ENCODE data around the gene GSTP1. TPM values are rescaled to one million over a fixed set of nuclear protein-coding genes. Genes with fewer than 3 reads are reported as not detected.
"Not testable (repeated sequence)": the region's sequence is repeated elsewhere in the genome, so short reads cannot be mapped to it uniquely, and the experiment has no call there.

GSTP1 gene
- total RNA-seq, 4 donors from 2014 or later = 410 to 885 (median 651) TPM

GRCh38 chr11:67543585-67543984 lies 40.0 kb upstream of the GSTP1 start:
- no peaks in the 10 kb centered on the region for H3K27me3 ChIP-seq
- no peaks in the 10 kb centered on the region for H3K4me1 ChIP-seq
- H3K36me3 ChIP-seq = no peaks in the 10 kb centered on the region
- no peak for TF ChIP-seq POLR2A (IDR thresholded peaks at IDR 0.05)
- TF ChIP-seq CTCF (IDR thresholded peaks at IDR 0.05) = no peak
- intact Hi-C loops (cut with DNase I; ENCODE audit: low total_unique reads) = no loop called here
- H3K9me3 ChIP-seq = no peaks in the 10 kb centered on the region
- H3K27ac ChIP-seq = no peak overlapping the region
- no peak for DNase-seq
- H3K4me3 ChIP-seq = no peak overlapping the region

DNA sequence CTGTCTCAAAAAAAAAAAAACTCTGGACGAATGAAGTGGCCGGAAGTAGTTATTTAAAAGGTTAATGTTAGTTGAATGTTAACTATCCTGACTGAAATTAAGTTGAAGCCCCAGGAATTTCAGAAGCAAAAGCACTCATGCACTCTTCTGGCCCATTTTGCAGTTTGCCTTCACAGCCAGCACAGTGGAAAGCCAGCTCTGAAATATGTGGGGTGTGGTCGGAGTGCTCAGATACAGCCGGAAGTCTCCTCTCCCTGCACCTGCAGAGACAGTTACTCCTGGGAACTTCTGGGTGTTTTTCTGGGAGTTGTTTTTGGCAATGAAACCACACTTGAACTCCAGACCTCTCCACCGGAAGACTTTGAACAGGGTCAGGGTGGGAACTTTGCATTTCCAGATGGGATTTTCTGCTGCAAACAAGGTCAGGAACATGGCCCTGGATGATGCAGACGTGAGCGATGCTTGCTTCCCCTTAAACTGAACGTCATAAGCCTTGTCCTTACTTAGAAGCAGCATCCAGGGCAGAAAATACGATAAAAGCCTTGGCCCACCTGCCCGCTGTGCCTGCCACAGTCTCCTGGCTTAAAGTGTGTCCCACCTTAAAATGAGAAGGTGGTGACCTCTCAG lies 38.9 kb upstream of the GSTP1 start:
- DNase-seq = no peak
- no peak overlapping the region for H3K4me3 ChIP-seq
- H3K36me3 ChIP-seq = no peaks in the 10 kb centered on the region
- H3K27ac ChIP-seq = no peak overlapping the region
- H3K27me3 ChIP-seq = no peaks in the 10 kb centered on the region
- H3K9me3 ChIP-seq = no peaks in the 10 kb centered on the region
- intact Hi-C loops (cut with DNase I; ENCODE audit: low total_unique reads) = no loop called here
- TF ChIP-seq POLR2A (IDR thresholded peaks at IDR 0.05) (no peak), CTCF (IDR thresholded peaks at IDR 0.05) (no peak)
- H3K4me1 ChIP-seq = no peaks in the 10 kb centered on the region

DNA sequence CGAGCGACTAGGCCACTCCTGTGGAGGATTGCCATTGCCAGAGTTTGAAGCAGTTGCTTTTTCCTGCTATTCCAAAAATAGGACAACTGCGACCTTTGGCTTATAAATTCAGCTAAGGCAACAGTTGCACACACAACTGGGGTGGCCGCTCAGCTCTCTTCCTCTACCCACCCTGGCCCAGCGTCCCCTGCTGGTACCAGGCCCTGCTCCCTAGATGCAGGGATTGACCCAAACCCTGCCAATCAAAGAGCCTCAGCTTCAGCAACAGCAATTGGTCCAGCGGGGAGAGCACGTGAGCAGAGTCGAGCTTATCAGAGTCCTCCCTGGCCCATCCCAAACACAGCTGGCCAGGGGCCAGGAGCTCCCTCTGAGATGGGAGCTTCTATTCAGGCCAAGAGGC lies 38.3 kb upstream of the GSTP1 start:
- intact Hi-C loops (cut with DNase I; ENCODE audit: low total_unique reads) = no loop called here
- H3K4me3 ChIP-seq = no peak overlapping the region
- TF ChIP-seq CTCF (IDR thresholded peaks at IDR 0.05) = no peak
- no peak for TF ChIP-seq POLR2A (IDR thresholded peaks at IDR 0.05)
- no peaks in the 10 kb centered on the region for H3K27me3 ChIP-seq
- H3K9me3 ChIP-seq = no peaks in the 10 kb centered on the region
- DNase-seq = no peak
- no peak overlapping the region for H3K27ac ChIP-seq
- H3K4me1 ChIP-seq = no peaks in the 10 kb centered on the region
- H3K36me3 ChIP-seq = no peaks in the 10 kb centered on the region

- H3K27ac ChIP-seq; H3K9me3 ChIP-seq; DNase-seq; intact Hi-C loops (cut with DNase I; ENCODE audit: low total_unique reads); H3K4me3 ChIP-seq; H3K36me3 ChIP-seq; H3K27me3 ChIP-seq; H3K4me1 ChIP-seq: not testable (repeated sequence)
Measured at GRCh38 chr11:67548112-67548511, 35.5 kb upstream of the GSTP1 start.

DNA sequence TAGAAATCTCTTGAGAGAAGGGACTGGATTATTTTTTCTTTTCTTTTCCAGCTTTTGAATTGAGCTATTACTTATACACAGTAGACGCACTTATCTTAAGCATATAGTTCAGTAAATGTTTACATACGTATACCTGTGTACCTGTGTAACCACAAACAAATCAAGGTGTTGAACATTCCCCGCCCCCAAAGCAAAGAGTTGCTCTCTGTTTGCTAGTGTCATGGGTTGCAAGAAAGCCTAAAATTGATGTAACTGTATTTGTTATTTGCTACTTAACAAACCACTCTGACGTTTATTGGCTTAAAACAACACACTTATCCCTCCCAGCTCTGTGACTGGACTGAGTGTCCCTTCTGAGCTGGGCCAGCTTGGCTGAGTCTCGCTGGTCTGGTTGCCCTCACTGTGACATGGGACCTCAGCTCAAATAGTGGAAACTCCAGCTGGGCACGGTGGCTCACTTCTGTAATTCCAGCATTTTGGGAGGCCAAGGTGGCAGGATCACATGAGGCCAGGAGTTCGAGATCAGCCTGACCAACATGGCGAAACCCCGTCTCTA lies 35.0 kb upstream of the GSTP1 start:
- Histone ChIP-seq H3K4me3 (no peak overlapping the region), H3K4me1 (no peaks in the 10 kb centered on the region), H3K27ac (no peak overlapping the region), H3K36me3 (no peaks in the 10 kb centered on the region), H3K9me3 (no peaks in the 10 kb centered on the region), H3K27me3 (no peaks in the 10 kb centered on the region)
- no peak for TF ChIP-seq CTCF (IDR thresholded peaks at IDR 0.05)
- no peak for TF ChIP-seq POLR2A (IDR thresholded peaks at IDR 0.05)
- intact Hi-C loops (cut with DNase I; ENCODE audit: low total_unique reads) = no loop called here
- DNase-seq = no peak

Measured in uterus (tissue), 4 donors.